Measurements from ENCODE around the gene ALKAL2. TPM values are rescaled to one million over a fixed set of nuclear protein-coding genes. Genes with fewer than 3 reads are reported as not detected.
A peak's percentile ranks its signal among the peaks of the same experiment; 100 is the strongest.

Gene ALKAL2
- total and polyA plus RNA-seq, 2 of the 13 experiments (the other 11 are each of a cell fraction or from before 2014, with no cell fraction given): 0.22 to 1.7 TPM

- TF ChIP-seq MEIS2 (CRISPR knock-in tag; IDR thresholded peaks at IDR 0.05): peak; percentile 15; the same call in 1 of the 2 replicates
- no peak for TF ChIP-seq NR2F6 (IDR thresholded peaks at IDR 0.05)
- peak; percentile 54; the same call in 1 of the 2 replicates for TF ChIP-seq NR2F6 (CRISPR knock-in tag; IDR thresholded peaks at IDR 0.05)
- 0 out of 4 replicates have a peak, but pooled peaks of 1 of the 2 experiments have one; percentile 6 for TF ChIP-seq MAFK (conservative IDR thresholded peaks at IDR 0.05 in 1 of 2, IDR thresholded peaks at IDR 0.05 in 1 of 2; ENCODE audit: low read length in 2 of 2)
- TF ChIP-seq ARID2 (CRISPR knock-in tag; IDR thresholded peaks at IDR 0.05; ENCODE audit: borderline replicate concordance): no peak
- 0 out of 2 replicates have a peak, but pooled peaks have one; percentile 85 for TF ChIP-seq ZNF432 (CRISPR knock-in tag; IDR thresholded peaks at IDR 0.05; ENCODE audit: borderline replicate concordance)
- TF ChIP-seq DPF2 (CRISPR knock-in tag; IDR thresholded peaks at IDR 0.05; ENCODE audit: borderline replicate concordance, low read depth): no peak
- peak; percentile 78 for TF ChIP-seq MNT (IDR thresholded peaks at IDR 0.05)
- TF ChIP-seq NR3C1 (CRISPR knock-in tag; IDR thresholded peaks at IDR 0.05): no peak
- no peak for TF ChIP-seq ZNF850 (CRISPR knock-in tag; conservative IDR thresholded peaks at IDR 0.05)
- peak; percentile 90 for TF ChIP-seq ZIK1 (CRISPR knock-in tag; IDR thresholded peaks at IDR 0.05; ENCODE audit: borderline replicate concordance, low read depth)
- TF ChIP-seq ZSCAN9 (CRISPR knock-in tag; IDR thresholded peaks at IDR 0.05; ENCODE audit: borderline replicate concordance): peak; percentile 34; the same call in 1 of the 2 replicates
- TF ChIP-seq MYPOP (CRISPR knock-in tag; IDR thresholded peaks at IDR 0.05): peak; percentile 97; the same call in 1 of the 2 replicates
- TF ChIP-seq IKZF5 (CRISPR knock-in tag; IDR thresholded peaks at IDR 0.05): 0 out of 2 replicates have a peak, but pooled peaks have one; percentile 37
- peak; percentile 89 for TF ChIP-seq KDM5A (IDR thresholded peaks at IDR 0.05; ENCODE audit: borderline replicate concordance, low read length)
- TF ChIP-seq SAP130 (CRISPR knock-in tag; IDR thresholded peaks at IDR 0.05; ENCODE audit: low read depth): peak; percentile 93
- TF ChIP-seq ZHX2 (IDR thresholded peaks at IDR 0.05; ENCODE audit: low read depth): peak; percentile 87
- no peak for TF ChIP-seq ZHX2 (CRISPR knock-in tag; IDR thresholded peaks at IDR 0.05; ENCODE audit: borderline replicate concordance)
These were observed 23.1 kb downstream of the ALKAL2 start, which contains the start of gene ACP1 (continued) for GRCh38 chr2:264493-265468.

All from HepG2 (cell line).